Thoracic aorta (tissue), 2 donors: Measurements from ENCODE around the gene ZRANB3. TPM values are rescaled to one million over a fixed set of nuclear protein-coding genes. Genes with fewer than 3 reads are reported as not detected.
"Not testable (repeated sequence)": the region's sequence is repeated elsewhere in the genome, so short reads cannot be mapped to it uniquely, and the experiment has no call there.

Experiments
- ATAC-seq: fragments of 150-250 bp; one replicate; pipeline ENCODE4 v1.8.0; 2017; ENCODE audit warnings: low read depth; ENCODE audit not compliant: insufficient number of reproducible peaks, low FRiP score
- DNase-seq: peaks from one replicate; pipeline ENCODE4 v3.0.0-alpha.2; 2020; ENCODE audit warnings: low spot score
- H3K27ac ChIP-seq, 2 donors: fragments of 200-600 bp; sonication (generic); 1 replicate in 1 of 2; 2 replicates in 1 of 2; pipeline ENCODE4 v1.5.1; 2016; ENCODE audit warnings: mild to moderate bottlenecking in 2 of 2, moderate library complexity in 2 of 2
- H3K27me3 ChIP-seq: fragments of 200-600 bp; sonication (generic); replicated peaks from 2 replicates; pipeline ENCODE4 v1.6.0; 2016; ENCODE audit warnings: mild to moderate bottlenecking; ENCODE audit not compliant: insufficient read depth
- H3K36me3 ChIP-seq: fragments of 200-600 bp; sonication (generic); one replicate; pipeline ENCODE4 v1.5.1; 2016
- H3K4me1 ChIP-seq, 2 donors: fragments of 200-600 bp; sonication (generic); 1 replicate in 1 of 2; 2 replicates in 1 of 2; pipeline versions ENCODE4 v1.5.1 to v1.6.0; 2016; ENCODE audit warnings: low read depth in 2 of 2, mild to moderate bottlenecking in 1 of 2; ENCODE audit not compliant: control insufficient read depth in 1 of 2
- H3K4me3 ChIP-seq: fragments of 200-600 bp; sonication (generic); 2 replicates; pipeline ENCODE4 v1.5.1; 2016; ENCODE audit warnings: mild to moderate bottlenecking
- H3K9me3 ChIP-seq: fragments of 200-600 bp; sonication (generic); 2 replicates; pipeline ENCODE4 v1.5.1; 2016
- CTCF ChIP-seq: fragments of 200-600 bp; sonication (generic); IDR thresholded peaks from one replicate; pipeline ENCODE4 v1.5.1; 2019; ENCODE audit warnings: antibody characterized with exemption
- total RNA-seq, 2 donors: library from RNA; depleted of rRNA; stranded (reverse); fragments of >200 nt; gene quantifications; one replicate each; pipeline versions ENCODE4 v1.1.0 to v1.2.3, GENCODE V29; 2016

The ZRANB3 gene
- total RNA-seq, 2 donors from 2014 or later: 3.2 to 4.2 TPM

GRCh38 chr2:135525786-135526185, 5.2 kb downstream of the ZRANB3 start:
- no peak for ATAC-seq
- H3K36me3 ChIP-seq: no peaks in the 10 kb centered on the region
- H3K27me3 ChIP-seq: no peaks in the 10 kb centered on the region
- H3K27ac ChIP-seq: no peak overlapping the region
- H3K4me3 ChIP-seq: no peak overlapping the region
- TF ChIP-seq CTCF: no peak
- peaks cover 4 to 6% of the 10 kb centered on the region in 2 donors for H3K4me1 ChIP-seq
- no peaks in the 10 kb centered on the region for H3K9me3 ChIP-seq
- no peak for DNase-seq

- Histone ChIP-seq H3K27ac (no peak overlapping the region), H3K9me3 (peaks cover 22% of the 10 kb centered on the region), H3K4me3 (no peak overlapping the region), H3K4me1 (no peaks in the 10 kb centered on the region), H3K36me3 (no peaks in the 10 kb centered on the region), H3K27me3 (no peaks in the 10 kb centered on the region)
- DNase-seq (no peak), ATAC-seq (no peak)
- no peak for TF ChIP-seq CTCF
These were observed 18.9 kb downstream of the ZRANB3 start for GRCh38 chr2:135512099-135512498.

- no peak overlapping the region for H3K27ac ChIP-seq
- H3K36me3 ChIP-seq: no peaks in the 10 kb centered on the region
- no peak for ATAC-seq
- H3K4me1 ChIP-seq: no peaks in the 10 kb centered on the region
- H3K9me3 ChIP-seq: peaks cover 13% of the 10 kb centered on the region
- no peak for TF ChIP-seq CTCF
- H3K4me3 ChIP-seq: no peak overlapping the region
- H3K27me3 ChIP-seq: no peaks in the 10 kb centered on the region
- no peak for DNase-seq
These were observed 20.4 kb downstream of the ZRANB3 start for GRCh38 chr2:135510577-135510976.

- Histone ChIP-seq H3K27me3 (no peaks in the 10 kb centered on the region), H3K4me1 (no peaks in the 10 kb centered on the region), H3K36me3 (no peaks in the 10 kb centered on the region), H3K27ac (no peak overlapping the region), H3K9me3 (no peaks in the 10 kb centered on the region), H3K4me3 (no peak overlapping the region)
- no peak for DNase-seq
- ATAC-seq: no peak
- TF ChIP-seq CTCF: no peak
These were observed 26.2 kb downstream of the ZRANB3 start for GRCh38 chr2:135504811-135505210.

GRCh38 chr2:135498588-135498987, 32.4 kb downstream of the ZRANB3 start:
- H3K36me3 ChIP-seq, H3K4me1 ChIP-seq, H3K27me3 ChIP-seq, DNase-seq, H3K4me3 ChIP-seq, H3K27ac ChIP-seq, ATAC-seq: not testable (repeated sequence)
- peaks cover 12% of the 10 kb centered on the region for H3K9me3 ChIP-seq

- TF ChIP-seq CTCF: no peak
These were observed 36.1 kb downstream of the ZRANB3 start for GRCh38 chr2:135494917-135495316.

More at GRCh38 chr2:135494917-135495316, 36.1 kb downstream of the ZRANB3 start:
- no peak overlapping the region for H3K27ac ChIP-seq
- H3K4me1 ChIP-seq: no peaks in the 10 kb centered on the region
- DNase-seq: no peak
- H3K9me3 ChIP-seq: peaks cover 12% of the 10 kb centered on the region
- H3K27me3 ChIP-seq: no peaks in the 10 kb centered on the region
- H3K36me3 ChIP-seq: no peaks in the 10 kb centered on the region
- no peak overlapping the region for H3K4me3 ChIP-seq
- ATAC-seq: no peak
